Trophoblast cell (in vitro differentiated cells and primary cell): ENCODE data around the gene CHMP3.

ENCODE experiments used
- DNase-seq, 2 donors: peaks; one replicate each; pipeline ENCODE4 v3.0.0-alpha.2; 2016
- H2AFZ ChIP-seq: 2 replicates; pipeline ENCODE4 v1.6.1; 2013; ENCODE audit warnings: low read length, moderate library complexity, mild to moderate bottlenecking; ENCODE audit not compliant: insufficient read depth, poor library complexity
- H2AK5ac ChIP-seq: 2 replicates; pipeline ENCODE4 v1.6.1; 2013; ENCODE audit warnings: mild to moderate bottlenecking, low read length
- H2BK120ac ChIP-seq: 2 replicates; pipeline ENCODE4 v1.6.1; 2013; ENCODE audit warnings: low read length, mild to moderate bottlenecking, moderate library complexity; ENCODE audit not compliant: insufficient read depth, poor library complexity
- H2BK12ac ChIP-seq: 2 replicates; pipeline ENCODE4 v1.6.1; 2013; ENCODE audit warnings: mild to moderate bottlenecking, low read length, moderate library complexity
- H2BK5ac ChIP-seq: 2 replicates; pipeline ENCODE4 v1.6.1; 2013; ENCODE audit warnings: low read length, low read depth, moderate library complexity, mild to moderate bottlenecking; ENCODE audit not compliant: poor library complexity
- H3K14ac ChIP-seq: 2 replicates; pipeline ENCODE4 v1.6.1; 2013; ENCODE audit warnings: mild to moderate bottlenecking, low read length
- H3K18ac ChIP-seq: 2 replicates; pipeline ENCODE4 v1.6.1; 2013; ENCODE audit warnings: mild to moderate bottlenecking, low read length
- H3K23ac ChIP-seq: 2 replicates; pipeline ENCODE4 v1.6.1; 2013; ENCODE audit warnings: low read length
- H3K27ac ChIP-seq: 2 replicates; pipeline ENCODE4 v1.5.1; 2013; ENCODE audit warnings: low read depth, mild to moderate bottlenecking, inconsistent platforms, low read length, moderate library complexity
- H3K27me3 ChIP-seq: 2 replicates; pipeline ENCODE4 v1.6.1; 2013; ENCODE audit warnings: inconsistent platforms, mild to moderate bottlenecking, low read length, moderate library complexity; ENCODE audit not compliant: insufficient read depth
- H3K36me3 ChIP-seq, 2 experiments: 1 replicate in 1 of 2; 2 replicates in 1 of 2; pipeline ENCODE4 v1.6.1; 2013; ENCODE audit warnings: low read length in 2 of 2, mild to moderate bottlenecking in 2 of 2, moderate library complexity in 1 of 2; ENCODE audit not compliant: insufficient read depth in 2 of 2, control insufficient read depth in 1 of 2
- H3K4ac ChIP-seq: 2 replicates; pipeline ENCODE4 v1.6.1; 2013; ENCODE audit warnings: low read depth, mild to moderate bottlenecking, low read length, moderate library complexity
- H3K4me1 ChIP-seq, 2 experiments: 1 replicate in 1 of 2; 2 replicates in 1 of 2; pipeline ENCODE4 v1.6.1; 2013; ENCODE audit warnings: low read length in 2 of 2, mild to moderate bottlenecking in 2 of 2, moderate library complexity in 1 of 2; ENCODE audit not compliant: insufficient read depth in 2 of 2, control insufficient read depth in 1 of 2
- H3K4me2 ChIP-seq: 2 replicates; pipeline ENCODE4 v1.6.1; 2013; ENCODE audit warnings: inconsistent platforms, mild to moderate bottlenecking, low read length, moderate library complexity
- H3K4me3 ChIP-seq: 2 replicates; pipeline ENCODE4 v1.5.1; 2013; ENCODE audit warnings: mild to moderate bottlenecking, low read depth, low read length, inconsistent platforms
- H3K79me1 ChIP-seq: one replicate; pipeline ENCODE4 v1.6.1; 2013; ENCODE audit warnings: low read length
- H3K79me2 ChIP-seq: 2 replicates; pipeline ENCODE4 v1.6.1; 2013; ENCODE audit warnings: low read length, mild to moderate bottlenecking; ENCODE audit not compliant: control insufficient read depth, insufficient read depth, poor library complexity
- H3K9ac ChIP-seq: 2 replicates; pipeline ENCODE4 v1.6.1; 2013; ENCODE audit warnings: mild to moderate bottlenecking, low read length
- H3K9me3 ChIP-seq: 2 replicates; pipeline ENCODE4 v1.6.1; 2013; ENCODE audit warnings: low read depth, mild to moderate bottlenecking, control low read depth, inconsistent platforms, low read length; ENCODE audit not compliant: insufficient read depth
- H4K12ac ChIP-seq: 2 replicates; pipeline ENCODE4 v1.6.1; 2013; ENCODE audit warnings: low read depth, mild to moderate bottlenecking, low read length, moderate library complexity
- H4K8ac ChIP-seq: 2 replicates; pipeline ENCODE4 v1.6.1; 2013; ENCODE audit warnings: low read depth, mild to moderate bottlenecking, low read length, moderate library complexity
- H4K91ac ChIP-seq: one replicate; pipeline ENCODE4 v1.6.1; 2013; ENCODE audit warnings: low read depth, mild to moderate bottlenecking, low read length, moderate library complexity
- WGBS: extraction: QIAGEN DNeasy Blood & Tissue Kit; methylation state at CpG from one replicate; pipeline ENCODE4 v1.1.7; 2013; ENCODE audit warnings: missing lambda C conversion rate; ENCODE audit not compliant: insufficient read length, insufficient coverage; ENCODE audit errors: extremely low coverage; 5-methylcytosine and 5-hydroxymethylcytosine counted together

CHMP3 gene

GRCh38 chr2:86476092-86476491 is 87.2 kb downstream of the CHMP3 start:
- Histone ChIP-seq H3K23ac (no peak overlapping the region), H3K4me3 (no peak overlapping the region), H3K4me2 (no peak overlapping the region), H4K91ac (no peak overlapping the region), H2AK5ac (no peak overlapping the region), H3K27me3 (no peaks in the 10 kb centered on the region), H3K9ac (no peak overlapping the region), H3K27ac (no peak overlapping the region), H3K4ac (no peak overlapping the region), H3K18ac (no peak overlapping the region), H3K14ac (no peak overlapping the region), H2BK12ac (no peak overlapping the region), H2BK120ac (no peak overlapping the region), H2AFZ (no peak overlapping the region), H2BK5ac (no peak overlapping the region), H3K4me1 (no peaks in the 10 kb centered on the region), H4K12ac (no peak overlapping the region), H3K9me3 (no peaks in the 10 kb centered on the region), H3K79me1 (no peaks in the 10 kb centered on the region), H4K8ac (no peak overlapping the region), H3K36me3 (peaks cover 15 to 34% of the 10 kb centered on the region in 2 experiments), H3K79me2 (no peaks in the 10 kb centered on the region)
- no peak for DNase-seq

- Histone ChIP-seq H3K9me3 (no peaks in the 10 kb centered on the region), H3K27ac (no peak overlapping the region), H2BK5ac (no peak overlapping the region), H3K23ac (no peak overlapping the region), H2BK12ac (no peak overlapping the region), H4K8ac (no peak overlapping the region), H3K18ac (no peak overlapping the region), H3K79me2 (no peaks in the 10 kb centered on the region), H3K36me3 (peaks cover 13 to 23% of the 10 kb centered on the region in 2 experiments), H3K79me1 (no peaks in the 10 kb centered on the region), H3K4me3 (no peak overlapping the region), H3K14ac (no peak overlapping the region), H4K91ac (no peak overlapping the region), H3K27me3 (no peaks in the 10 kb centered on the region), H2BK120ac (no peak overlapping the region), H3K4ac (no peak overlapping the region), H3K4me1 (no peaks in the 10 kb centered on the region), H4K12ac (no peak overlapping the region), H3K9ac (no peak overlapping the region), H2AFZ (no peak overlapping the region), H2AK5ac (no peak overlapping the region), H3K4me2 (no peak overlapping the region)
- no CpG with 5 or more reads among the region's 6 CpGs for WGBS
- no peak for DNase-seq
Measured at GRCh38 chr2:86471637-86472036, 91.6 kb downstream of the CHMP3 start.

GRCh38 chr2:86470890-86471289 is 92.4 kb downstream of the CHMP3 start:
- H2AK5ac ChIP-seq: no peak overlapping the region
- no peak for DNase-seq
- no peak overlapping the region for H4K12ac ChIP-seq
- no peak overlapping the region for H2BK120ac ChIP-seq
- no peak overlapping the region for H3K23ac ChIP-seq
- H4K91ac ChIP-seq: no peak overlapping the region
- H3K9me3 ChIP-seq: no peaks in the 10 kb centered on the region
- H3K4ac ChIP-seq: no peak overlapping the region
- no peak overlapping the region for H3K18ac ChIP-seq
- no peak overlapping the region for H3K4me2 ChIP-seq
- H2BK5ac ChIP-seq: no peak overlapping the region
- H3K9ac ChIP-seq: no peak overlapping the region
- H3K36me3 ChIP-seq: peaks cover 13 to 27% of the 10 kb centered on the region in 2 experiments
- H3K4me3 ChIP-seq: no peak overlapping the region
- no peak overlapping the region for H2AFZ ChIP-seq
- no peaks in the 10 kb centered on the region for H3K4me1 ChIP-seq
- no peak overlapping the region for H2BK12ac ChIP-seq
- H3K27me3 ChIP-seq: no peaks in the 10 kb centered on the region
- no peak overlapping the region for H4K8ac ChIP-seq
- no CpG with 5 or more reads among the region's 1 CpG for WGBS
- H3K14ac ChIP-seq: no peak overlapping the region
- no peaks in the 10 kb centered on the region for H3K79me1 ChIP-seq
- no peaks in the 10 kb centered on the region for H3K79me2 ChIP-seq
- no peak overlapping the region for H3K27ac ChIP-seq

GRCh38 chr2:86468162-86469033 is 94.8 kb downstream of the CHMP3 start:
- Histone ChIP-seq H3K9ac (no peak overlapping the region), H4K8ac (no peak overlapping the region), H3K4me3 (no peak overlapping the region), H4K12ac (no peak overlapping the region), H2AK5ac (no peak overlapping the region), H3K79me2 (no peaks in the 10 kb centered on the region), H3K9me3 (no peaks in the 10 kb centered on the region), H2BK5ac (no peak overlapping the region), H3K18ac (no peak overlapping the region), H3K4ac (no peak overlapping the region), H3K4me1 (no peaks in the 10 kb centered on the region), H3K27ac (no peak overlapping the region), H3K4me2 (no peak overlapping the region), H3K27me3 (no peaks in the 10 kb centered on the region), H2AFZ (no peak overlapping the region), H3K36me3 (peaks cover 15 to 30% of the 10 kb centered on the region in 2 experiments), H3K79me1 (no peaks in the 10 kb centered on the region), H2BK12ac (no peak overlapping the region), H2BK120ac (no peak overlapping the region), H4K91ac (no peak overlapping the region), H3K14ac (no peak overlapping the region), H3K23ac (no peak overlapping the region)
- no CpG with 5 or more reads among the region's 7 CpGs for WGBS
- no peak for DNase-seq
